GM21786 (cell line): ENCODE measurements around the gene IL12A.

Source experiments
- ATAC-seq: cut with Tn5 transposase; IDR thresholded peaks from one replicate; pipeline ENCODE4 v1.9.1; 2021; ENCODE audit not compliant: unreplicated experiment

Gene IL12A

DNA sequence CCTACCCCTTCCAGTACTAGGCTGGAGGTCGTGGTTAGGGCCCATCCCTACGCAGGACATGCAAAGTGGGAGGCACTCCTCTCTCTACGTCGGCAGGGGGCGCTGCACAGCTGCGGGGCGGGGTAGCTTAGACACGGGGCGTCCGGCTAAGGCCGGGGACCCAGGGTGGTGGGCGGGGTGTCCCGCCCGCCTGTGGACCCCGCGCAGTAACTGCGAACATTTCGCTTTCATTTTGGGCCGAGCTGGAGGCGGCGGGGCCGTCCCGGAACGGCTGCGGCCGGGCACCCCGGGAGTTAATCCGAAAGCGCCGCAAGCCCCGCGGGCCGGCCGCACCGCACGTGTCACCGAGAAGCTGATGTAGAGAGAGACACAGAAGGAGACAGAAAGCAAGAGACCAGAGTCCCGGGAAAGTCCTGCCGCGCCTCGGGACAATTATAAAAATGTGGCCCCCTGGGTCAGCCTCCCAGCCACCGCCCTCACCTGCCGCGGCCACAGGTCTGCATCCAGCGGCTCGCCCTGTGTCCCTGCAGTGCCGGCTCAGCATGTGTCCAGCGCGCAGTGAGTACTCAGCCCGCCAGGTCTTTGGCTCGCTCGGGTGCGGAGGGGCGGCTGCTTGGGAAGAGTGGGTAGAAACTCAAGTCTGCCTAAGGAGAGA is at the start of gene IL12A:
Gene IL12A (plus strand): TSS at position 219 of the 655 bp plus-strand sequence.
- ATAC-seq, result peak; percentile 93

DNA sequence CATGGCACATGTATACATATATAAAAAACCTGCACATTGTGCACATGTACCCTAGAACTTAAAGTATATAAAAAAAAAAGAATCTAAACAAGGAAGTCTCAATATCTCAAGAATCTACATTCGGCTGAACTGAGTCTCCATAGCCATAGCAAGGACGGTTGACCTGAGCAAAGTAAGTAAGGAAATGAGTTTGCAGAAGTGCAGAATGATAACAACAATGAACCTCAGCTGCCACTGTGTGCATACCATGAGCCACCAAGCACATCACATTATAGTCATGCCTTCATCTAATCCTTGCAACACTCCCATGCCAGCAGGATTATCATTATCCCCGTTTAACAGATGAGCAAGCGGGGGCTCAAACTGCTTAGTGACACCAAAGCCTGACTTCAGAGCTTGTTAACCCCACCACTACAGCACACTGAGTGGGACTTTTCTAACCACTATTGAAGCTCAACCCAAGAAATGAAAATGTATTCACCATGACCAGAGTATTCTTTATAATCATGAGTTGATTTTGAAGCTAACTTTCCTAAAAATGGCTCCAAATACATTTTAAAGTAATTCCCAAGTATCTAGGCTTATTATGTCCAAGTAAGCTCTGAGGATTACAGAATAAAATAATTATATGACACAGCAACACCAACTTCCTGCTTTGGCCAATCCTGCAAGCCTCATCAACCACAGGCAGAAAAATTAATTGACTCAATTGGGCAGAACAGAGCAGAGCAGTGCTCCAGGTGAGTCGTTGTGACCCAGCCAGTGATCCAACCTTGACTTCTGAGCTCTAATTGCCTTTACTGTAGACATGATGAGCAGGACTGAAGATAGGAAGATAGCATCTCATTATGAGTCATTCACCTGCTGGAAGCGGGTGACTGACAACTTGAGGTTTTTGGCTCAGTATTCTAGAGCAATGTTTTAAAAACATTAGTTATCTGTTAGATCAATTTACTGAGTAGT is 47.3 kb upstream of the IL12A start:
- ATAC-seq, result peak; percentile 67

DNA sequence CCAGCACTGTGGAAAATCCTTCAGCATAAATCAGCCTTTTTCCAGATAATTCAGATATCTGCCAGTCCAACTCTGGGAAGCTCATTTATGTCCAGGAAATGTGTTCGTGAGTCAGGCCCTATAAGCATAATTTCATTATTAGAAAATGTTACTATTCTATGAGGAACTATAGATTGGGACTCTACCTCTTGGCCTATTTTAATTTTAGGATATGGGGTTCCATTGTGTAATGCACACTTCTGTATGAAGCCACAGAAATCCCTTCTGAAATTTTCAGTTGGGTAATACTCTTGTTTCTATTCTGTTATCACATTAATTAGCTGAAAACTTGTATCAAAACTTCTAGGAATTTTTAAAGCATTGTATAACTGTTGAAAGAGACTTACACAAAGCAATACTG is 43.9 kb upstream of the IL12A start:
- ATAC-seq, result no peak

DNA sequence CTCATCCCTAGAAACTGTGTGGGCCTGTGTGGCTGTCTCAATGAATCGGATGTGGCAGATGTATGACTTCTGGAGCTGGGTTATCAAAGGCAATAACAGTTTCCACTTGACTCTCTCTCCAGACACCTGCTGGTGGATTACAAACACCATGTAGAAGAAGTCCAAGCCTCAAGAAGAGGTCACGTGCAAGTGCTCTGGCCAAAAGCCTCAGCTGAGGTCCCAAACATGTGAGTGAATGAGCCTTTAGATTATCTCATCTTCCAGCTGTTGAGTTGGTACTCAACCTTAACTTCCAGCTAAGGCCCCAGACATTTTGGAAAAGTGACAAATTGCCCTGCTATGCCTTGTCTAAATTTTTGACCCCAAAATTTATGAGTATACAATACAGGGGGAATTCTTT is 42.7 kb upstream of the IL12A start:
- ATAC-seq, result no peak

DNA sequence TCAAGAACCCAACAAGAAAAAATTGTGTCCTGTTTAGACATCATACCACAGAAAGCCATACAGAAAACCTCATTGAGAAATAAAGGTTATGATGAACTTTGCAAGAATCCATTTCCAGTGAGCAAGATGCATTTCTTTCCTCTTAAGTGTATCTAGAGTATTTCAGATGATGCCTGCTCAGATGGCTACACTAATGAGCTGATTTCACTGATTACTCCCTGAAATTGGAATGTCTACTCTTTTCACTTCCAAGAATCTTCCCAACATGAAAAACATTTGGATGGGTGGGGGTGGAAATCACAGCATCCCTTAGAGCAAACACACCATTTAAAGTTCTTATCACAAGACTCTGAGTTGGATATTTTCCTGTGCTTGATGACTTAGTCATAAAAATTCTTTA is 41.4 kb upstream of the IL12A start:
- no peak for ATAC-seq

DNA sequence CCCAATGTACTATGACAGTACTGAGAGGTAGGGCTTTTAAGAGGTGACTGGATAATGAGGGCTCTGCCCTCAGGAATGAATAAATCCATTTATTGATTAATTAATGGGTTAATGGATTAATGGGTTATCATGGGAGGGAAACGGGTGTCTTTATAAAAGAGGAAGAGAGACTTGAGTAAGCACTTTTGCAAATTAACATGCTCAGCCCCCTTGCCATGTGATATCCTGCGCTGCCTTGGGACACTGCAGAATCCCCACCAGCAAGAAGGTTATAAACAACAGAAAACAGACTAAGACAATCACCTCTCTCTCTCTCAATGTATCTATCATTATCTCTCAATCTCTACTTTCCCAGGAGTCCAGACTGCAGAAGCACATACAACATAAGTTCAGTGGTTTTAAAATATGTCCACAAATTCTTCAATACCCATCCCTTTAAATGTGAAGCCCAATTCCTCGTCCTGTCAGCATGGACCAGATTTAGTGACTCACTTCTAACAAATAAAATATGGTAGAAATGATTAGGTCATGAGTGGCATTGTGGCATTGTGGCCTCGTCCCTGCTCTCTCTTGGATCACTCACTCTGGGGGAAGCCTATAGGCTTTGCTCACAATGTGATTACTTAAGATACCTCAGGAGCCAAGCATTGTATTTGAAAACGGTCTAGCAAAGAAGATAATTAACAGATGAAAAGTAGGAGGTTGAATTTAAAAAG is 40.0 kb upstream of the IL12A start:
- no peak for ATAC-seq

DNA sequence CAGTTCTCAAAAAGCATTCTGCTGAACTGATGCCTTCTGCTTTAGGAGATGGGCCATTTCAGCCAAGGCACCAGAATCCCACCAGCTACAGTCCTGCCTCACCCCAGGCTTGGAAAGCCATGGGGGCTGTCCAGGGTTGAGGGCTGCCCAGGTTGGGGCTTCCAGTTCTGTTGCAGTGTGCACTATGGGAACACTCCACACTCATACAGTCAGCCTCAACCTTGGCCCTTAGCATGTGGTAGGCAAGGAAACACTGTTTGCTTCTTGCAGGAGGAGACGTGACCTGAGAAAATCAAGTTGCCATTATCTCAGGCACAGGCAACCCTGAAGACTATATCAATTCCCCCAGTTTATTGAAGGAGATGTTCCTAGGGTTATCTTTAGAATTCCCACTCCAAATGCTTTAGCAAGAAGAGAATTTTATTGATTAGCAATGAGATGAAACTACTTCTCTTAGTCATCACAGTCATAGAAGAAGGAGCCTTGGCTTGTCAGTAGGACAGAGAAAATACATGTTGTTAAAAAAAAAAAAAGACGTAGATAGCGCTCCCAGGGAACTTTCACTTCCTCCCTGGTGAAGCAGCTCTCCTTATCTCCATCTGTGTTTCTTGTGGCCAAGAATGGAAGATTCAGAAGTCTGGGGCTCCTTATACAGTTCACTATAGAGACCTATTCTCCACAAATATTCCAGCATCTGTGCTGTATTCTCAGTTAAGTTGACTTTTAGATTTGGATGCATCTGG is 38.3 kb upstream of the IL12A start:
- ATAC-seq, result peak; percentile 81

DNA sequence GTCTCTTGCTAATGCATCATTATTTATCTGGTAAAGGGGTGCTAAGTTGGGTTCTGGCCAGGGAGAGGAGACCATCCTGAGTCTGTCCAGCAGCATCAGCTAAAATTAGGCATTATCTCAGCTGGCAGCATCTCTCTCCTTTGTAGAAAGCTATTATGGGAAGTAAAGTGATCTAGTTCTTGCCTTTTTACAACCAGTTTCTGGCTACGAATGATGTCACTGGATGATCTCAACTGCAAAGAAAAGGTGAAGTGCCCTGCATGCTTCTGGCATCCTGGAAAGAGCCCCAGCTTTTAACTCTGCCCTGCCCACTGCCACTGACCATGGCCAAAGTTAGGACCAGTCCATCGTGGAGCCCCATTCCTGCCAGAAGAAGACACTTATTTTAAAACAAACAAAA is 37.1 kb upstream of the IL12A start:
- ATAC-seq, result no peak

DNA sequence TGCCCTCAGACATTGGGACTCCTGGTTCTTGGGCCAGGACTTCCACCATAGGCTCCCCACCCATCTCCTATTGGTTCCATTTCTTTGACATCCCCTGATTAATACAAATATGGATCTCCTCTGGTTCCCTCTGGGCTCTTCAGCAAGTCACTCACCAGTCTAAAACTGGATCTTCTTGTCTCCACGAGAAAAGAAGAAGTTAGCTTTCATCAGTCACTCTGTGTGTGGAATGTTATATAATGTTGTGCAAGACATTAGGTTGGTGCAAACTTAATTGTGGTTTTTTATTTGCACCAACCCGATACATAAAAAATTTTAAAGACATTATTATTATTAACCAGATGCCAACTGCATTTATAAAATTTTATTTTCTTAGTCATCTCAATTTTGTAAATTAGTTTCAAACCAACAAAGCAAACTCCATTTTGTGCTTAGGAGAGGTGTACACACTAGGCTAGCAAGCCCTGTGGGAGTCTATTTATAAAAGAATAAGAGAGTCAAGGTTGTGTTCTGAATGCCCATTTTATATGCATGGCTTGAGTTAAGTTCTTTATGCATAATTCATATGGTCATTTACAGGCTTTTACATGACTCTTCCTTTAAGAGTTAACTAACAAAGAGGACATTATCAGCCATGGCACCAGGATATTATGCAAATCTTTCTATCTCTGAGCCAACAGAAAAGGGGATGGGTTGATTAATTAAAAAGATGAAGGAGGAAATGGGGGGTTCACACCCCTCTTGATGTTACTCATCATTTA is 35.1 kb upstream of the IL12A start:
- ATAC-seq, result no peak

DNA sequence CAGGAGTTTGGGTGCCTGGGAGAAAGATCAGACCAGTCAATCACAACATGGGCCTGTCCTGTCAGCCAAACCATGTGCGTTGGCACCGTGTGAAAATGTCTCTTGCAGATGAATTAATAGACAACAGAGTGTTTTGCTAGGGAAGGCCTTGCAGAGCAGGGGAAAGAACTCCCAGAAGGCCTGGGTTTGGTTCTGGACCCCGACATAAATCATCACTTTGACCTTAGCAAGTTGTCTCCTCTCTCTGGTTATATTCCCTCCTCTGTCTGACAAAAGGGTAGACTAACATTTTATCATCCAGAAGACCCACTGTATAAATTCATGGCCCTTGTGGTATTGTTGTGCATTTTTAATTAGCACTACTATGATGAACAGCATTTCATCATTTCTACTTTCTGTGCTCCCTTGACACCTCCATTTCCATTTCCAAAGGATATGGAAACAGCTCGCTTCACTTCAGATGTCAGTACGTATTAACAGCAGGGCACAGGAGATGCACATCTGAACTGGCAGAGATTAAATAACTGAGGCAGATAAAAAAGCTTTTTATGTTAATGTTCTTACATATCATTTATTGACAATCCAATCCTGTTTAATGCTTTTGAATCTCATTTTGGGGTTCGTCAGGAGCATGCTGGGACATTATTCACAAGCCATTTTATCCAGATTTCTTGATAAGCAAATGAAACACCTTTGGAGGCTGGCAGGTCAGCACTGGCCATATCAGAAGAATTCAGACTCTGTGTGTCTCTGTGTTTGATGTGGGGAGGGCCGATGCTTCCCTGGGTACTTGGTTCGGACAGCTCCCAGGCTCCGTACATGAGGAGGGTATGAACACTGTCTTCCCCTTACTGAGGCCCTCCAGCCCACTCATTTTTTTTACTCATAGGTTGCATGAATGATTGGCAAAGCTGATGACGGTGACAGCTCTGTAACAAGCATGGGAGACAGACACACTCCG is 28.2 kb upstream of the IL12A start:
- no peak for ATAC-seq

DNA sequence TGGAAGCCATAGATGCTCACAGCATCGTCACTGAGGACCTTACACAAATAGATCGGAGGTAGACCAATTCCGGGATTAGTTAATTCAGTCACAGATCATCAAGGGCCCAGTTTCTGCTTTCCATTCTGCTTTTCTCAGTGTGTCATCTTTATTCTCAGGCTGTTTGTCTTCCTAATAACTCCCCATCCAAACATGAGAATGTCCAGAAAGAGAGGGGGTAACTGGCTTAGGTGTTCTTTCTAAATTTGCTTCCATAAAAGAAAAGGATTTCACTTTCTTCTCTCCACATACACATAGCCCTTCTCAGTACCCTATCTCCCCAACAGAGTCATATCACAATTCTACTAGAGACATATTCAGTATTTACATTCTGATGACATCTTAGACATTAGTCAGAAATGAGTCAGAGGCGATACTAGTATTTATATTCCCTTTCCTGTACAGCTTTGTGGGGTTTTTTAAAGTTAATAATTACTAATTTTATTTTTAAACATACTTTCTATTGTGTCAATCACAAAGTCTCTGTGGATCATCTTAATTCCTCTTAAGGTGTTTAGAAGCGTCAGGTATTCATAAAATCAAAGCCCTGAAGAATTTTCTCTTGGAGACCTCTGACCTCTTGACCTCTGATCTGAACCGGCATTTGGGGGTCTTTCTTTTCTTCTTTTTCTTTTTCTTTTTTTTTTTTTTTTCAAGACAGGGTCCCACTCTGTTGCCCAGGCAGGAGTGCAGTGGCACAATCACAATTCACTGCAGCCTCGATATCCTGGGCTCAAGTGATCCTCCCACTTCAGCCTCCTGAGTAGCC is 24.3 kb upstream of the IL12A start:
- peak; percentile 100 for ATAC-seq

DNA sequence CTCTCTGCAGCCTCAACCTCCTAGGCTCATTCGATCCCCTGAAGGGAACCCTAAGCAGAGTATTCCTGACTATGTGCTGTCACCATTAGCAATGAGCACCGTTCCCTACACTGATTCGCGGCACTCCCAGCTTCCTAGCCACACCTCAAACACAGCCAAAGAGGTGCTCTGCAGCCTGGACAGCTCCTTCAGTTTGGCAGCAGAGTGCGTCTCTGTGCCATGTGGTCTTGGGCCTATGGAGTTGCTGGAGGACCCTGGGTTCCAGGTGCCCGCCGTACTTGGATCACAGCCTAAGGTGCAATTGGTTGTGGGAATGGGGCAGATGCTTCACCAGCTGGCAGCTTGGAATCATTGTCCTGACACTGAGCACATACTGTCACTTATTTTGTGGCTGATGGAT is 17.3 kb upstream of the IL12A start:
- ATAC-seq, result no peak

DNA sequence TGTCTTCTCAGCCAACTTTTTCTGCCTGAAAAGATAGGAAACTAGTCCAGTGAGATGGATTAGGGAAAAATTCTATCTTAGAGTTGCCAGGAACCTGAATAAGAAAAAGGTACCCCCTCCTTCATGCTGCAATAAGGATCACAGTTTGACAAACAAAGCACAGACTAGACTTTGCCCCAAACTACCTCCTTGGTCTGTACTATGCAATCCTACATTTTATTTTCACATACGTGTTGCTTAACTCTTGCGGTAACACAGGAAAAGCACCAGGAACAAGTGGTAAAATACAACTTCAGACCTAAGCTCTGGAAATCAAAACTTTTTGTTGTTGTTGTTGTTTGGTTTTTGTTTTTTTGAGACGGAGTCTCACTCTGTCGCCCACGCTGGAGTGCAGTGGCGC is 11.3 kb upstream of the IL12A start:
- ATAC-seq, result no peak

DNA sequence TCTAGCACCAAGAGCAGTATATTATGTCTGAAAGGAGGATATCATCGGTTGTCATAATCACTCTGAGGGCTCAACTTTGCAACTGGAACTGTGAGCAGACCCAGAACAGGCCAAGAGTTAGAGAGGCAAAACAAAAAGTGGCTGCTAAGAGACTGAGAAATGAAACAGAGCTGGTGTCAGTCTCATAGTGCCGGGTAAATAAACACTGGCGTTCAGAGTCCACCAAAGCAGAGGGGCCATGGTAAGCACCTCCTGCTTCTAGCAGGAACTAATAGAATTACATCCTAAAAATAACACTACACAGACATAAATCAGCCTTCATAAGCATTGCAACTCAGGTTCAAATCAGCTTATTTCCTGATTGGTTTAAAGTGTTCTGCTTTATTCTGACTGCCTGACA is 10.3 kb upstream of the IL12A start:
- ATAC-seq, result peak; percentile 97

DNA sequence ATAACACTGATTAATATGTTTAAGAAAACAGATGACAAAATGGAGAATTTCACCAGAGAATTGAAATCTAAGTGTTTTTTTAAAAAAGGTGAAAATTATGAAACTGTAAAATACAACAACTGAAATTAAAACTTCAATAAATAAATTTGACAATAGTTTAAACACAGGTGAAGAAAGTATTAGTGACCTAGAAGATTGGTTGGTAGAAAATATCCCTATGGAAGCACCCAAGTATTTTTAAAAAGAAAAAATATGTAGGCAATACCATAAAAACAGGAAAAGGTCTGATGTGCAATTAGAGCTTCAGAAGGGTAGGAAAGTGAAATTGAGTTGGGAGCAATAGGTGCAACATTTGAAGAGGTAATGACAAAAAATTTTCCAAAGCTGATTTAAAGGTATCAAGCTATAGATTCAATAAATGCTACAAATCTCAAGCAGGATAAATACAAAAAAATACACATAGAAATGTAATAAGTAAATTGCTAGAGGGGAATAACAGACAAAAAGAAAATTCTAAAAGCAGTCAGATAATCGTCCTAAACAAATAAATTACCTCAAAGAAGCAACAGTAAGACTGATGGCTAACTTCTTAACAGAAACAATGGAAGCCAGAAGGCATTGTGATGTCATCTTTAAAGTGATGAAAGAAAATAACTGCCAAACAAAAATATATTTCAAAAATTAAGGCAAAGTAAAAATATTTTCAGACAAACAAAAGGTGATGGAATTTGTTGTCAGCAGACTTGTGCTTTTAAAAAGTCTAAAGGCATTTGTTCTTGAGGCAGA is 9.5 kb upstream of the IL12A start:
- ATAC-seq, result no peak

DNA sequence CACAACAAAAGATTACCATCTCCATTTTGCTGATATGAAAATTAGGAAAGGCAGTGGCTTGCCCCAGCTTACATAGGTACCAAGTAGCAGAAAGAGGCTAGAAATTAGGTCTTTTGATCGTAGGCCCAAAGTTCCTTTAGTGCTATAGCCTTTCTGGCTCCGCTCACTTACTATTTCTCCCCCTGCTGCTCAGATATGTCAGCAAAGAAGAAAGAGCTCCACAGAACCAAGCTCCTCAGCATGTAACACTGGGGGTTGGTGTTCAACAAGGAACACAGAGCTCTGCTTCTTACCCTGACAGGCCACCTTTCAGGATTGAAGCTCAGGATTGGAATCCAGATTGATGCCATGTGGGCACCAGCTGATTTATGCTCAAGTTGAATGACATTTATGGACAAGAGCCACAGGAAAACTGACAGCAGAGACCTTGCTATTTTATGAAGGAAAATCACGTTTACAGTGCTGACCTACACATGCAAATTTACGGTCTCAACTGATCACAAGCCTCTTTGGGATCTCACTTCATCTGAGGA is 6.1 kb upstream of the IL12A start:
- no peak for ATAC-seq

DNA sequence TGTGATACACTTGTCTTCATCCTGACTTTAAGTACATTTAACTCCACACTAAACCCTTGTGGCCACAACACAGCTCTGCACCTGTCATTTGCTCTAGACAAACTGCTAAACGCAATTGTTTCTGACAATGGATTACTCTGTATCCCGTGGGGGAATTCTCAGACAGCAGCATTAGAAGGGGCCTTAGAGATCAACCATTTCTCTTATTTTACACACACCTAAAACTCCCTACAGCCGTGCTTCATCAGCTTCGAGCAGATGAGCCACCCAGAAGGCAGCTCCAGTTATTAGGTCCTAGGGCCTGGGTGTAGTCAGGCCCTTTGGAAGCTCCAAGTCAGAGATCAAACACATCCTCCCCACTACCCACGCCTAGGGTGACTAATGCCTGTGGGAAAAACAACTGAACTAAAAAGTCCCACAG is 1.3 kb upstream of the IL12A start:
- no peak for ATAC-seq
